ENCODE results near the gene LAMC2.

GRCh38 chr1:183246436-183246835, 60.4 kb downstream of the LAMC2 start:
- TF ChIP-seq USF1 (CRISPR knock-in tag; IDR thresholded peaks at IDR 0.05) (no peak), SPI1 (IDR thresholded peaks at IDR 0.05; ENCODE audit: borderline replicate concordance, low read depth, low read length) (no peak)
